ENCODE measurements around the gene AKAIN1.

- TF ChIP-seq, protein P1, sequence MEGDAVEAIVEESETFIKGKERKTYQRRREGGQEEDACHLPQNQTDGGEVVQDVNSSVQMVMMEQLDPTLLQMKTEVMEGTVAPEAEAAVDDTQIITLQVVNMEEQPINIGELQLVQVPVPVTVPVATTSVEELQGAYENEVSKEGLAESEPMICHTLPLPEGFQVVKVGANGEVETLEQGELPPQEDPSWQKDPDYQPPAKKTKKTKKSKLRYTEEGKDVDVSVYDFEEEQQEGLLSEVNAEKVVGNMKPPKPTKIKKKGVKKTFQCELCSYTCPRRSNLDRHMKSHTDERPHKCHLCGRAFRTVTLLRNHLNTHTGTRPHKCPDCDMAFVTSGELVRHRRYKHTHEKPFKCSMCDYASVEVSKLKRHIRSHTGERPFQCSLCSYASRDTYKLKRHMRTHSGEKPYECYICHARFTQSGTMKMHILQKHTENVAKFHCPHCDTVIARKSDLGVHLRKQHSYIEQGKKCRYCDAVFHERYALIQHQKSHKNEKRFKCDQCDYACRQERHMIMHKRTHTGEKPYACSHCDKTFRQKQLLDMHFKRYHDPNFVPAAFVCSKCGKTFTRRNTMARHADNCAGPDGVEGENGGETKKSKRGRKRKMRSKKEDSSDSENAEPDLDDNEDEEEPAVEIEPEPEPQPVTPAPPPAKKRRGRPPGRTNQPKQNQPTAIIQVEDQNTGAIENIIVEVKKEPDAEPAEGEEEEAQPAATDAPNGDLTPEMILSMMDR (IDR thresholded peaks at IDR 0.05; ENCODE audit: insufficient read depth, low read length) = no peak
- TF ChIP-seq, protein P2, sequence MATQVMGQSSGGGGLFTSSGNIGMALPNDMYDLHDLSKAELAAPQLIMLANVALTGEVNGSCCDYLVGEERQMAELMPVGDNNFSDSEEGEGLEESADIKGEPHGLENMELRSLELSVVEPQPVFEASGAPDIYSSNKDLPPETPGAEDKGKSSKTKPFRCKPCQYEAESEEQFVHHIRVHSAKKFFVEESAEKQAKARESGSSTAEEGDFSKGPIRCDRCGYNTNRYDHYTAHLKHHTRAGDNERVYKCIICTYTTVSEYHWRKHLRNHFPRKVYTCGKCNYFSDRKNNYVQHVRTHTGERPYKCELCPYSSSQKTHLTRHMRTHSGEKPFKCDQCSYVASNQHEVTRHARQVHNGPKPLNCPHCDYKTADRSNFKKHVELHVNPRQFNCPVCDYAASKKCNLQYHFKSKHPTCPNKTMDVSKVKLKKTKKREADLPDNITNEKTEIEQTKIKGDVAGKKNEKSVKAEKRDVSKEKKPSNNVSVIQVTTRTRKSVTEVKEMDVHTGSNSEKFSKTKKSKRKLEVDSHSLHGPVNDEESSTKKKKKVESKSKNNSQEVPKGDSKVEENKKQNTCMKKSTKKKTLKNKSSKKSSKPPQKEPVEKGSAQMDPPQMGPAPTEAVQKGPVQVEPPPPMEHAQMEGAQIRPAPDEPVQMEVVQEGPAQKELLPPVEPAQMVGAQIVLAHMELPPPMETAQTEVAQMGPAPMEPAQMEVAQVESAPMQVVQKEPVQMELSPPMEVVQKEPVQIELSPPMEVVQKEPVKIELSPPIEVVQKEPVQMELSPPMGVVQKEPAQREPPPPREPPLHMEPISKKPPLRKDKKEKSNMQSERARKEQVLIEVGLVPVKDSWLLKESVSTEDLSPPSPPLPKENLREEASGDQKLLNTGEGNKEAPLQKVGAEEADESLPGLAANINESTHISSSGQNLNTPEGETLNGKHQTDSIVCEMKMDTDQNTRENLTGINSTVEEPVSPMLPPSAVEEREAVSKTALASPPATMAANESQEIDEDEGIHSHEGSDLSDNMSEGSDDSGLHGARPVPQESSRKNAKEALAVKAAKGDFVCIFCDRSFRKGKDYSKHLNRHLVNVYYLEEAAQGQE (IDR thresholded peaks at IDR 0.05; ENCODE audit: insufficient replicate concordance, low read depth) = peak; percentile 72
- no peak for TF ChIP-seq POLR2AphosphoS5 (IDR thresholded peaks at IDR 0.05; ENCODE audit: low read depth)
- TF ChIP-seq GABPA (IDR thresholded peaks at IDR 0.05; ENCODE audit: low read depth) = no peak
- TF ChIP-seq SPI1 (IDR thresholded peaks at IDR 0.05; ENCODE audit: borderline replicate concordance, low read depth) = peak; percentile 76
These were observed 101.8 kb downstream of the AKAIN1 start for GRCh38 chr18:5095239-5095638.

All from HL-60 (cell line).